A549 treated with AZD9567 at 1 μM for 4 hours (cell line): Measurements from ENCODE around the gene DACH1. TPM values are rescaled to one million over a fixed set of nuclear protein-coding genes. Genes with fewer than 3 reads are reported as not detected.

ENCODE experiments used
- total RNA-seq: library from RNA; stranded (reverse); fragments of 200-300 nt; extraction: Qiagen RNA extraction; gene quantifications from 5 replicates; pipeline ENCODE4 v1.2.3, GENCODE V29; 2022; ENCODE audit not compliant: insufficient read depth

DACH1 gene
- total RNA-seq = not detected in 5 replicates

DNA sequence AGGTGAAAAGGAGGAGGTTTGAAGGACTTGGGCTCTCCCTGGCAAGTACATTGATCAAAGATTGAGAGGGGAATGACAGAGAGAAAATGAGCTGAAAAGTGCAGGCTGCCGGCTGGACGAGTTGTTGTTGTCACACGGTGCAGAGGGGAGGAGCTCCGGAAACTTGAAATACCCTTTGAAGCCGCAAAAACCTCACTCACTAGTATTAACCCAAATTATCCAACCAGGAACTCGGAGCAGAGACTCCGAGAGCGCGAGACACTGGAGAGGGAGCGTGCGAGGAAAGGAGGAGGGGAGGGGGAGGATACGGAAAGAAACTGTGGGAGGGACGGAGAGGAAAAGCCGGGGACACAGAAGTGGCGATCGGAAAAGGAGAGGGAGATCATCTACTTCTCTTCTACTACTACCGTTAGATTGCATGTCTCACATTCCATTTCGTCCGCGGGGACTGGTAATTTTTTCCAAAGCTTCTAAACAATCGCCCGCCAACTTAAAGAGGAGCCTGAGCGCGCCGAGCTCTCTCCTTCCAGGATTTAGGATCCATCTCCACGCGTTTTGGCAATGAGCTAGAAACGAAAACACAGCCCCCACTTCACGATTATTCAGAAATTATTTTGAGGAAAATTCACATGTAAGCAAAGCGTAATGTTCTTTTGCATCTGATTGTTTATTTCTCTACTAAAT, at the start of gene DACH1:
Gene DACH1 (minus strand): TSS at position 74 of the 684 bp plus-strand sequence.

